ENCODE results near the gene PPIF.

- no peak for TF ChIP-seq EP300 (IDR thresholded peaks at IDR 0.05)
- TF ChIP-seq POLR2A (IDR thresholded peaks at IDR 0.05), result no peak
- TF ChIP-seq, protein P1, sequence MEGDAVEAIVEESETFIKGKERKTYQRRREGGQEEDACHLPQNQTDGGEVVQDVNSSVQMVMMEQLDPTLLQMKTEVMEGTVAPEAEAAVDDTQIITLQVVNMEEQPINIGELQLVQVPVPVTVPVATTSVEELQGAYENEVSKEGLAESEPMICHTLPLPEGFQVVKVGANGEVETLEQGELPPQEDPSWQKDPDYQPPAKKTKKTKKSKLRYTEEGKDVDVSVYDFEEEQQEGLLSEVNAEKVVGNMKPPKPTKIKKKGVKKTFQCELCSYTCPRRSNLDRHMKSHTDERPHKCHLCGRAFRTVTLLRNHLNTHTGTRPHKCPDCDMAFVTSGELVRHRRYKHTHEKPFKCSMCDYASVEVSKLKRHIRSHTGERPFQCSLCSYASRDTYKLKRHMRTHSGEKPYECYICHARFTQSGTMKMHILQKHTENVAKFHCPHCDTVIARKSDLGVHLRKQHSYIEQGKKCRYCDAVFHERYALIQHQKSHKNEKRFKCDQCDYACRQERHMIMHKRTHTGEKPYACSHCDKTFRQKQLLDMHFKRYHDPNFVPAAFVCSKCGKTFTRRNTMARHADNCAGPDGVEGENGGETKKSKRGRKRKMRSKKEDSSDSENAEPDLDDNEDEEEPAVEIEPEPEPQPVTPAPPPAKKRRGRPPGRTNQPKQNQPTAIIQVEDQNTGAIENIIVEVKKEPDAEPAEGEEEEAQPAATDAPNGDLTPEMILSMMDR (IDR thresholded peaks at IDR 0.05), result no peak
These were observed 37.6 kb downstream of the PPIF start for GRCh38 chr10:79384773-79385391.
